ENCODE data around the gene FKBP4. TPM values are rescaled to one million over a fixed set of nuclear protein-coding genes. Genes with fewer than 3 reads are reported as not detected.
A peak's percentile ranks its signal among the peaks of the same experiment; 100 is the strongest.

Gene FKBP4
- total and polyA plus RNA-seq, 2 of the 13 experiments (the other 11 are each of a cell fraction or from before 2014, with no cell fraction given) = 25.7 to 66.1 TPM

DNA sequence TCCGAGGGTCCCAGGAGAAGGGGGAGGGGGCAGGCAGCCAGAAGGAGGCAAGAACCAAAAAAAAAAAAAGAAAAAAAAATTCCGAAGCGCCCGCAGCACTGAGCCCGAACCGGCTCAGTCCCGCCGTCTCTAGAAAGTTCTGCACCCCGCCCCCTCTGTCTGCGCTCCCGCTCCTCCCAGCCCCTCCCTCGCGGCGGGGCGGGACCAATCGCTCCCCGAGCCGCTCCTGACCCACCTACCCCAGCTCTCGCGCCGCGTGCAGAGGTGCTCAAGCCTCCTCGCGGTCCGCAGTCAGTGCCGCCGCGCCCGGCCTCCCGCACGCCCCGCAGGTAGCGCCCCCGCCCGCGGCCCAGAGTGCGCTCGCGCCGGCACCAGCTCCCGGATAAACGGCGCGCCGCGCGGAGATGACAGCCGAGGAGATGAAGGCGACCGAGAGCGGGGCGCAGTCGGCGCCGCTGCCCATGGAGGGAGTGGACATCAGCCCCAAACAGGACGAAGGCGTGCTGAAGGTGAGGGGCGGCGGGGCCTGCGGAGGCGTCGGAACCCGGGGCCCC, at the start of gene FKBP4 (continued):
- TF ChIP-seq MAFF (IDR thresholded peaks at IDR 0.05; ENCODE audit: low read depth, low read length) = no peak
- TF ChIP-seq, protein P1, sequence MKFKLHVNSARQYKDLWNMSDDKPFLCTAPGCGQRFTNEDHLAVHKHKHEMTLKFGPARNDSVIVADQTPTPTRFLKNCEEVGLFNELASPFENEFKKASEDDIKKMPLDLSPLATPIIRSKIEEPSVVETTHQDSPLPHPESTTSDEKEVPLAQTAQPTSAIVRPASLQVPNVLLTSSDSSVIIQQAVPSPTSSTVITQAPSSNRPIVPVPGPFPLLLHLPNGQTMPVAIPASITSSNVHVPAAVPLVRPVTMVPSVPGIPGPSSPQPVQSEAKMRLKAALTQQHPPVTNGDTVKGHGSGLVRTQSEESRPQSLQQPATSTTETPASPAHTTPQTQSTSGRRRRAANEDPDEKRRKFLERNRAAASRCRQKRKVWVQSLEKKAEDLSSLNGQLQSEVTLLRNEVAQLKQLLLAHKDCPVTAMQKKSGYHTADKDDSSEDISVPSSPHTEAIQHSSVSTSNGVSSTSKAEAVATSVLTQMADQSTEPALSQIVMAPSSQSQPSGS (CRISPR knock-in tag; IDR thresholded peaks at IDR 0.05) = 0 out of 2 replicates have a peak, but pooled peaks have one; percentile 18
- TF ChIP-seq, protein P2, sequence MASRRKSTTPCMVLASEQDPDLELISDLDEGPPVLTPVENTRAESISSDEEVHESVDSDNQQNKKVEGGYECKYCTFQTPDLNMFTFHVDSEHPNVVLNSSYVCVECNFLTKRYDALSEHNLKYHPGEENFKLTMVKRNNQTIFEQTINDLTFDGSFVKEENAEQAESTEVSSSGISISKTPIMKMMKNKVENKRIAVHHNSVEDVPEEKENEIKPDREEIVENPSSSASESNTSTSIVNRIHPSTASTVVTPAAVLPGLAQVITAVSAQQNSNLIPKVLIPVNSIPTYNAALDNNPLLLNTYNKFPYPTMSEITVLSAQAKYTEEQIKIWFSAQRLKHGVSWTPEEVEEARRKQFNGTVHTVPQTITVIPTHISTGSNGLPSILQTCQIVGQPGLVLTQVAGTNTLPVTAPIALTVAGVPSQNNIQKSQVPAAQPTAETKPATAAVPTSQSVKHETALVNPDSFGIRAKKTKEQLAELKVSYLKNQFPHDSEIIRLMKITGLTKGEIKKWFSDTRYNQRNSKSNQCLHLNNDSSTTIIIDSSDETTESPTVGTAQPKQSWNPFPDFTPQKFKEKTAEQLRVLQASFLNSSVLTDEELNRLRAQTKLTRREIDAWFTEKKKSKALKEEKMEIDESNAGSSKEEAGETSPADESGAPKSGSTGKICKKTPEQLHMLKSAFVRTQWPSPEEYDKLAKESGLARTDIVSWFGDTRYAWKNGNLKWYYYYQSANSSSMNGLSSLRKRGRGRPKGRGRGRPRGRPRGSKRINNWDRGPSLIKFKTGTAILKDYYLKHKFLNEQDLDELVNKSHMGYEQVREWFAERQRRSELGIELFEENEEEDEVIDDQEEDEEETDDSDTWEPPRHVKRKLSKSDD (CRISPR knock-in tag; IDR thresholded peaks at IDR 0.05; ENCODE audit: low read depth) = peak; percentile 47; the same call in 1 of the 2 replicates
- TF ChIP-seq, protein P3, sequence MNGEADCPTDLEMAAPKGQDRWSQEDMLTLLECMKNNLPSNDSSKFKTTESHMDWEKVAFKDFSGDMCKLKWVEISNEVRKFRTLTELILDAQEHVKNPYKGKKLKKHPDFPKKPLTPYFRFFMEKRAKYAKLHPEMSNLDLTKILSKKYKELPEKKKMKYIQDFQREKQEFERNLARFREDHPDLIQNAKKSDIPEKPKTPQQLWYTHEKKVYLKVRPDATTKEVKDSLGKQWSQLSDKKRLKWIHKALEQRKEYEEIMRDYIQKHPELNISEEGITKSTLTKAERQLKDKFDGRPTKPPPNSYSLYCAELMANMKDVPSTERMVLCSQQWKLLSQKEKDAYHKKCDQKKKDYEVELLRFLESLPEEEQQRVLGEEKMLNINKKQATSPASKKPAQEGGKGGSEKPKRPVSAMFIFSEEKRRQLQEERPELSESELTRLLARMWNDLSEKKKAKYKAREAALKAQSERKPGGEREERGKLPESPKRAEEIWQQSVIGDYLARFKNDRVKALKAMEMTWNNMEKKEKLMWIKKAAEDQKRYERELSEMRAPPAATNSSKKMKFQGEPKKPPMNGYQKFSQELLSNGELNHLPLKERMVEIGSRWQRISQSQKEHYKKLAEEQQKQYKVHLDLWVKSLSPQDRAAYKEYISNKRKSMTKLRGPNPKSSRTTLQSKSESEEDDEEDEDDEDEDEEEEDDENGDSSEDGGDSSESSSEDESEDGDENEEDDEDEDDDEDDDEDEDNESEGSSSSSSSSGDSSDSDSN (CRISPR knock-in tag; IDR thresholded peaks at IDR 0.05) = peak; percentile 78; the same call in 1 of the 2 replicates
- TF ChIP-seq ZNF75D (CRISPR knock-in tag; IDR thresholded peaks at IDR 0.05; ENCODE audit: borderline replicate concordance) = no peak
- TF ChIP-seq REXO4 (CRISPR knock-in tag; IDR thresholded peaks at IDR 0.05; ENCODE audit: borderline replicate concordance) = peak; percentile 57; the same call in 1 of the 2 replicates
- peak; percentile 61; the same call in 1 of the 2 replicates for TF ChIP-seq ZNF33B (CRISPR knock-in tag; IDR thresholded peaks at IDR 0.05)
- no peak for TF ChIP-seq SNAPC4 (CRISPR knock-in tag; IDR thresholded peaks at IDR 0.05)
- TF ChIP-seq ZNF709 (CRISPR knock-in tag; IDR thresholded peaks at IDR 0.05) = peak; percentile 95
- no peak for TF ChIP-seq MAF1 (CRISPR knock-in tag; IDR thresholded peaks at IDR 0.05; ENCODE audit: borderline replicate concordance)
- 0 out of 2 replicates have a peak, but pooled peaks have one; percentile 44 for TF ChIP-seq ZMAT3 (CRISPR knock-in tag; conservative IDR thresholded peaks at IDR 0.05)
- TF ChIP-seq ZNF546 (CRISPR knock-in tag; conservative IDR thresholded peaks at IDR 0.05) = no peak
- peak; percentile 87 for TF ChIP-seq ZNF430 (CRISPR knock-in tag; IDR thresholded peaks at IDR 0.05)
- no peak for TF ChIP-seq JUN (CRISPR knock-in tag; IDR thresholded peaks at IDR 0.05)
- peak; percentile 60; the same call in 1 of the 2 replicates for TF ChIP-seq ZMYM4 (CRISPR knock-in tag; IDR thresholded peaks at IDR 0.05)
- TF ChIP-seq SP5 (CRISPR knock-in tag; IDR thresholded peaks at IDR 0.05; ENCODE audit: borderline replicate concordance, low read depth) = peak; percentile 41; the same call in 1 of the 2 replicates
- TF ChIP-seq ZNF652 (CRISPR knock-in tag; IDR thresholded peaks at IDR 0.05; ENCODE audit: borderline replicate concordance, low read depth) = no peak
- TF ChIP-seq ZC3H4 (CRISPR knock-in tag; IDR thresholded peaks at IDR 0.05; ENCODE audit: borderline replicate concordance) = no peak
- TF ChIP-seq SP4 (CRISPR knock-in tag; IDR thresholded peaks at IDR 0.05) = peak; percentile 46; the same call in 1 of the 2 replicates

All from HepG2 (cell line).